GM04504 (cell line): ENCODE data around the gene FCSK.
A peak's percentile ranks its signal among the peaks of the same experiment; 100 is the strongest.

Experiments used
- DNase-seq: peaks from one replicate; pipeline ENCODE4 v3.0.0-alpha.2; 2012; ENCODE audit warnings: low read depth

The FCSK gene

GRCh38 chr16:70524399-70524825 is 70.0 kb downstream of the FCSK start:
- DNase-seq, result peak; percentile 4

DNA sequence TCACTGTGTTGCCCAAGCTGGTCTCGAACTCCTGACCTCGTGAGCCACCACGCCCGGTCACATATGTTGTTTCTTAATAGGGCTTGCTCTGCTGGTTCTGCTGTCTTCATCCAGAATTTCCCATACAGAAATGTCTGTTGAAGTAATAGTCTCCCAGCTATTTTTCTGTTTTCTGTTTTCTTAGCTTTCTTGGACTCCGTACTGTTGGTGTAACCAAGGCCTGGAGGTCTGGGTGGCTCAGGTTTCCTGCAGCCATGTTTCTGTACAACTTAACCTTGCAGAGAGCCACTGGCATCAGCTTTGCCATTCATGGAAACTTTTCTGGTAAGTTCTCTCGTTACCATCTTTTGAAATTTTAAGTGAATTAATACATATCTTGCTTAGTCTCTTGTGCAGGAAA is 72.0 kb downstream of the FCSK start:
- DNase-seq, result no peak

DNA sequence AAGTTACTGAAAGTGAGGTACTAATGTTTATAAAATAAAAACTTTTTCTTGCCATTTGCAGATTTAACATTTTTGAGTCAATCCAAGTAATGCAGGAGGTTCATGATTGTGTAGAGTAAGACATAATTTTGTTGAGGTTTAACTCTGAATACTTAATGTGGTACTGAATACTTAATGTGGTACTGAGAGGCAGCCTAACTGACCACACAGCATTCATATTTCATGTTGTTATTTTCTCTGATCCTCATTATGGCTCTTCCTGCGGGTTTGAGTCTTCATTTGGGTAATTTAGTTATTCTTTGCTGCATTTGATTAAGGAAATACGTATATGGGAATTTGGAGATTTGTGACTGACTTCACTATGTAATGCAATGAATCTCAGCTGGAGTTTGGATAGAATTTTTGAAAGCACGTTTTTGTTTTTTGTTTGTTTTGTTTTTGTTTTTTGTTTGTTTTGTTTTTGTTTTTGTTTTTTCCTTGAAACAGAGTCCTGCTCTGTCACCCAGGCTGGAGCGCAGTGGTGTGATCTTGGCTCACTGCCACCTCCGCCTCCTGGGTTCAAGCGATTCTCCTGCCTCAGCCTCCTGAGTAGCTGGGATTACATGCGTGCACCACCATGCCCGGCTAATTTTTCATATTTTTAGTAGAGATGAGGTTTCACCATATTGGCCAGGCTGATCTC is 73.1 kb downstream of the FCSK start:
- no peak for DNase-seq

GRCh38 chr16:70529051-70529777 is 74.8 kb downstream of the FCSK start:
- DNase-seq, result peak; percentile 44
